Stimulated activated CD8-positive, alpha-beta memory T cell treated with anti-CD3 and anti-CD28 coated beads, Interleukin-7, amount 100 ng/mL, for 1 hour (primary cell): ENCODE data around the gene IFITM1.
"Not testable (repeated sequence)": the region's sequence is repeated elsewhere in the genome, so short reads cannot be mapped to it uniquely, and the experiment has no call there.

Experiments used
- DNase-seq, 2 donors: peaks; one replicate each; pipeline ENCODE4 v3.0.0-alpha.2; 2020; ENCODE audit warnings: low read depth in 2 of 2

Gene IFITM1

DNA sequence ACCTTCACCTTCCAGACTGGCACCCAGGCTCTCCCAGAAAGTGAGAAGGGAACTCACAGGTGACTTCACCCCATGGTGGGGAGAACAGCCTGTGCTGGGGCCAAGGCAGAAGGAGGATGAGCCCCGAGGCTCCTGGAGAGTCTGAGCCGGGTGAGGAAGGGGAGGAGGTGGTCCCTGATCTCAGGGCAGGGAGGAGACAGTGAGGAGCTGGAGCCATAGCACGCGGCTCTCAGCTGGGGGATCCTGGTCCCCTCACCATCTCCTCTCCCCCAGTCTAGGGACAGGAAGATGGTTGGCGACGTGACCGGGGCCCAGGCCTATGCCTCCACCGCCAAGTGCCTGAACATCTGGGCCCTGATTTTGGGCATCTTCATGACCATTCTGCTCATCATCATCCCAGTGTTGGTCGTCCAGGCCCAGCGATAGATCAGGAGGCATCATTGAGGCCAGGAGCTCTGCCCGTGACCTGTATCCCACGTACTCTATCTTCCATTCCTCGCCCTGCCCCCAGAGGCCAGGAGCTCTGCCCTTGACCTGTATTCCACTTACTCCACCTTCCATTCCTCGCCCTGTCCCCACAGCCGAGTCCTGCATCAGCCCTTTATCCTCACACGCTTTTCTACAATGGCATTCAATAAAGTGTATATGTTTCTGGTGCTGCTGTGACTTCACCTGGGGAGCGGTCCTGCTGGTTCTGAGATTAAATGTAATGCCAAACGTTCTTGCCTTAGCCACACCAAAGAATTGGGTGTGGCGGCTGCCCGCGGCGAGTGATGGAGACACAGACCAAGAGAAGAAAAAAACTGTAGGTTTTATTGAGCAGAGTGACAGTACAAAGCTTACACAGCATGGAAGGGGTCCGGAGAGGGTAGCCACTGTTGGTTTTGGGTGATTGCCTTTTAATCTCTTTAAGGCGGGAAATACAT, 4.8 kb upstream of the IFITM1 start:
- not testable (repeated sequence) for DNase-seq

DNA sequence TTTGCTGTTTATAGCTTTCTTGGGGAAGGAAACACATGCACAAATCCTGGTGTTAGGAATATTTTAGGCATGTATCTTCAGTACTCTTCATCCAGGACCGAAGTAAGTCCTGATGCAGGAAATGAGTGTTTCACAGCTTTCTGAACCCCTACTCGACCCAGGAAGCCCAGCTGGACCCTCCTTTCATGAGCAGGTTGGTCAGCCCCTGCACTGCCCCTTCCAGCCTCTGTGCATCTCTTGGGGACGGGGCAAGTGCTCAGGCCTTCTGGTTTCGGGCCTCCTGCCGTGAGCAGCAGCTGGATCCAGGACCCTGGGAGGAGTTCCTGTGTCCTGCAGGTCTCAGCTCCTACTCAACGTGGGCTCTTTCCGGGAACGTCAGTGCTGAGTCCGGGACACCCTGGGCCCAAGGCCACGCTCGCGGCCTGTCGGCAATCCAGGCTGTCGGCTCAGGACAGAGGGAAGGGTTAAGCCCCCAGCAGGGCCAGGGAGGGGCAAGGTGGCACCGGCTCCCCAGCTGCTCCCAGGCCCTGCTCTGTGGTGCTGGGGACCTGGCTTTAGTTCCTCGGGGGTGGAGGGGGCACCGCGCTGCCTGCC, 3.8 kb upstream of the IFITM1 start:
- not testable (repeated sequence) for DNase-seq

DNA sequence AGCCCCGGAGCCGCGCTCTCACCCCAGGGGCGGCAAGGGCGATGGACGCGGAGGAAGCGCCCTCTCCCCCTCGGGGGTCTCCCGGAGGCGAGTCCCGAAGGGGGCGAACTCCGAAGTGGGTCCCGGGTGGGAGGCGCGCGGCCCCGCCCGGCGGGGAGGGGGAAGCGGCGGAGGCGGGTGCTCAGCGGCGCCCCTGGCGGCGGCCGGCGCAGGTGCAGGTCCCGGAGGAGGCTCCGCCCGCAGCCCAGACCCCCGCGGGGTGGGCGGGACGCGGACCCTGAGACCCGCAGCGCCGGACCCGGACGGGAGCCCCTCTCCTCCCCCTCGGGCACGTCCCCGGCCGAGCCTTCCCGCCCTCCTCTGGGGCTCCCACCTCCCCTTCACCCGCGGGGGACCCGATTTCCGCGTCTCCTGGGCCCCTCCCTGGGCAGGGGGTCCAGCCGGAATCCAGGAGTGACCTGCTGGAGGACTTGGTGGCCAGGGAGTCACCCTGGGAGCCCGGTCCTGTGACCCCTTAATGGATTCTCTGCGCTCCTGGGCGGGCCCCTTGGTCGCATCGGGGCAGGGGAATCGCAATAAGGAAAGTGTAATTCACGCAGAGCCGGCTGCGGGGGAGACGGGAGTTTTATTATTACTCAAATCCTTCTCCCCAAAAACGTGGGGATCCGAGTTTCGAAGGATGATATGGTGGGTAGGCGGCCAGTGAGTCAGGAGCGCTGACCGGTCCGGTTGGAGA, 2.7 kb upstream of the IFITM1 start:
- not testable (repeated sequence) for DNase-seq

DNA sequence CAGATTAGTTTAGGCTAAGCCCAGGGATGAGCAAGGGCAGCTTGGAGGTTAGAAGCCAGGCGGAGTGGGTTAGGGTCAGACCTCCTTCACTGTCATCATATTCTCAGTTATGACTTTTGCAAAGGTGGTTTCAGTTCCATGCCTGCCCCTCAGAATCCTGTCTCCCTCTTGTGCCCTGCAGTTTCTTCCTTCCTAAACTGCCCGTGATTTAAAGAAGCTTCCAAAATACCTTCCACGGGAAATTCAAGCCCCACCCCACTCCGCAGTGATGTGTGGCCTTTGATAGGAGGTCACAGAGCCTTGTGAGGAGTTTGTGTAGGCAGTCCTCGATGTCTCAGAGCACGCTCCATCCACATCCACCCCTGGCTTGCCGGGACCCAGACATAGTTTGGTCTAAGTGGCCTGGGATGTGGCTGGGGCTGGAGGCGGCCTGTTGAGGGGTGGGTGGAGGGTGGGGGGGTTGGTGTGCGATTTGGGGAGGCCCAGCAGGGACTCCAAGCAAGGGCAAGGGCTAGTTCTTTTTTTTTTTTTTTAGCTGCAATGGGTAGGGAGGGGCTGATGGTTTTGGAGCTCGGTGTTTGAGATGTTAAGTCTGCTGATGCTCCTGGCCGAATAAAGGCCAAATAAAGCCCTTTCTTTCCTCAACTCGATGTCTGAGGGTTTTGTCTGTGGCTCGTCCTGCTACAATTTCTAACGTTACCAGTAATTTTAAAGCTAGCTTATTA, 1.6 kb upstream of the IFITM1 start:
- DNase-seq: no peak

DNA sequence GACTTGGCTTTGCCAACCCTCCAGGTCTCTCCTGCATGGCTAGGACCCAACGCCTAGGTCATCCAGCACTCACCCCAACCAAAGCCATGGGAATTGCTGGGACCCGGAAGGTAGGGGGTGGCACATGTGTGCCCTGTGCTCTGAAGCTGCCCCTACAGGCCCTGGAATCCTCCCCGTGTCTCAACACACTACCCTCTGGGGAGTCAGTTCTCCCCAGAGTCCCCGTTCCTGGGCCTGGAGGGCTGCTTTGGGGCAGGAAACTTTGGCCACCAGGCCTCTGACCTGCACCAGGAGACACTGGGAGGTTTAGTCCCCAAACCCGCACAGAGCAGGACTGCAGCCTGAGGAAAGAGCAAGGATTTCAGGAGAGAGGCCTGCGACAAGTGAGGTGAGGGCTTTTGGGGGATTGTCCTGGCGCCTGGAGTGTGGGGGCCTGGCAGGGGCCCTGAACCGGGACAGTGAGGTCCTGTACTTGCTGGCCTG, 495 bp upstream of the IFITM1 start:
- no peak for DNase-seq

DNA sequence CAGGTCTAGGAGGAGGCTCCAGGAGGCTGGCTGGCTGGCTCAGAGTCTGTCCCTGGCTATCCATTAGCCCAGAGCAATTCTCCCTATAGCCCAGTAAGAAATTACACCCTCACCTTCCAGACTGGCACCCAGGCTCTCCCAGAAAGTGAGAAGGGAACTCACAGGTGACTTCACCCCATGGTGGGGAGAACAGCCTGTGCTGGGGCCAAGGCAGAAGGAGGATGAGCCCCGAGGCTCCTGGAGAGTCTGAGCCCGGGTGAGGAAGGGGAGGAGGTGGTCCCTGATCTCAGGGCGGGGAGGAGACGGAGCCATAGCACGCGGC, 675 bp downstream of the IFITM1 start:
- not testable (repeated sequence) for DNase-seq

DNA sequence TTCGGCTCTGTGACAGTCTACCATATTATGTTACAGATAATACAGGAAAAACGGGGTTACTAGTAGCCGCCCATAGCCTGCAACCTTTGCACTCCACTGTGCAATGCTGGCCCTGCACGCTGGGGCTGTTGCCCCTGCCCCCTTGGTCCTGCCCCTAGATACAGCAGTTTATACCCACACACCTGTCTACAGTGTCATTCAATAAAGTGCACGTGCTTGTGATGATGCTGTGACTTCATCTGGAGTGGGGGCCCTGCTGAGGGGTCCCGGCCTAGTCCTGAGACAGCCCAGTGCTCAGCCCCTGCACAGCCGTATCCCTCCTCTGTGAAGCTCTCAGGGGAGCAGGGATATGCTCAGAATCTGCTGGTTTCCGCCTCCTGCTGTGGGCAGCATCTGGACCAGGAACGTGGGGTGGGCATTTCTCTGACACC, 1.2 kb downstream of the IFITM1 start:
- DNase-seq: no peak

DNA sequence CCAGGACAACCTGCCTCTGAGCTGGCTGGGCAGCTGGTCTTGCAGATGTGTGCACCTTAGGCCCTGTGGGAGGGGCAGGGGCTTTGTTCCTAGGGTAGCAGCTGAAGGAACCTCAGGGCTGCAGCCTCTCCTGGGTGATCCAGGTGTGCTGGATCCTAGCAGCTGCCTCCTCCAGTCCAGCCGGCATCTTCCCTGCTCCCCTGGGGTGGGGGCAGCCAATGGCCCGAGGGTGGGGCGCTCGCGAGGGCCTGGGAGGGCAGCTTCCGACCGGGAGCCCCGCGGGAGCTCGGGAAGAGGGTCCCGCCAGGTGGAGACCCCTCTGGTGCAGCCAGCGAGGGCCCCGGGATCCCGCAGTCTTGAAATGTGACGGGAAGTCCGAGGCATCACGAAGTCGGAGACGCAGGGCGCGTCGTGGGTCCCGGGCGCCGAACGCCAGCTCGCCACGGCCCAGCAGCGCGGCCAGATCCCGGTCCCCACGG, 1.7 kb downstream of the IFITM1 start:
- no peak for DNase-seq

DNA sequence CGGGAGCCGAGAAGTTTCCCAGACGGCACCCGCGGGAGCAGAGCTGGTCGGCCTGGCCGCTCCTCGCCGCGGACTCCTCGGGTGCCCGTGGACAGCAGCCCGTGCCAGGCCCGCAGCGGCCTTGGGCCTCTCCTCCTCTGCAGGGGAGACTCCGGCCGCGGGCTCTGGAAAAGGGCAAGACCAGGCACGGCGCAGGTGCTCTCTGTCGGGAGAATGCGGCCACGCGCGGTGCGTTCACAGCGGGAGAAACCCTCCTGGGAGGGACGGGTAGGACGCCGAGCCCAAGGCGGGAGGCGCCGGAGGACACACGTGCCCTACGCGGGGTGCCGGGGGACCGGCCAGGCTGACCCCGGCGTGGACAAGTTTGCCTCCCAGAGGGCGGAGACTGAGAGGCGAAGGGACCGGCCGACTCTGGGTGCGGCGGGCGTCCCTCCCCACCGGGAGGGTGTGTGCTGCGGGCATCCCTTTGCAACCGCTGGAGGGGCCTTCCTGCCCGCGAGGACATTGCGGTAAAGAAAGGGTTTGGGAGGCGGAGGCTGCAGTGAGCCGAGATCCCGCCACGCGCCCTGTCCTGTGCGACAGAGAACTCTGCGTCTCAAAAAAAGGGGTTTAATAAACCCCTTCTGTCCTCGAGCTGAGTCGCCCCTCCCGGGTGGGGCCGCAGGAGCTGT, 2.3 kb downstream of the IFITM1 start:
- no peak for DNase-seq

DNA sequence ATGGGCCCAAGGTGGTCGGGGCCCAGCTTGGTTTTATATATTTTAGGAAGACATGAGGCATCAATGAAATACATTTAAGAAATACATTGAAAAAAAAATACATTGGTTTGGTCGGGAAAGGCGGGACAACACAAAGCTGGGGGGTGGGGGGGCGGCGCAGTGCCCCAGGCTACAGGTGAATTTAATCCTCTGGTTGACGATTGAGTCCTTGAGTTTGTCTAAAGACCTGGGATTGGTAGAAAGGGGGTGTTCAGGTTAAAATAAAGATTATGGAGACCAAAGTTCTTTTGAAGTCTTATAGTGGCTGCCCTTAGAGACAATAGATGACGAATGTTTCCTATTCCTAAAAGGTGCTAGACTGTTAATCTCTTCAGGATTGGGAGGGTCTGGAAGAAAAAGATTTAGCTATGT, 3.1 kb downstream of the IFITM1 start:
- no peak for DNase-seq

DNA sequence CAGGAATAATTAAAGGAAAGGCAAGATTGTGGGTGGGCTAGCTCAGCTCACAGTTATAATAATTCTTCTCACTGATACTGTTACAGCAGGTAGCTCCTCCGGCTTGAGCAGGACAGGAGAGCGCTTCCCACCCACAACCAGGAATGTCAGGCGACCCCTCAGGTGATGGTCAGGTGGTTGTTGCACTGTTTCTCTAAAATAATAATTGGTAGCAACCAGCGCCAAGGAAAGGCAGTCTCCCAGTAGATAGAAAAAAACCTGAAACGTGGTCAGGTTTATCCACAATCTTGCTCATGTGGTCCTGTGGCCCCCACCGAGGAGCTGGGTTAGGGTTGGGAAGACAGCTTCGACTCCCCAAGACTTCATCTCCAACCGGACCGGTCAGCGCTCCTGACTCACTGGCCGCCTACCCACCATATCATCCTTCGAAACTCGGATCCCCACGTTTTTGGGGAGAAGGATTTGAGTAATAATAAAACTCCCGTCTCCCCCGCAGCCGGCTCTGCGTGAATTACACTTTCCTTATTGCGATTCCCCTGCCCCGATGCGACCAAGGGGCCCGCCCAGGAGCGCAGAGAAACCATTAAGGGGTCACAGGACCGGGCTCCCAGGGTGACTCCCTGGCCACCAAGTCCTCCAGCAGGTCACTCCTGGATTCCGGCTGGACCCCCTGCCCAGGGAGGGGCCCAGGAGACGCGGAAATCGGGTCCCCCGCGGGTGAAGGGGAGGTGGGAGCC, 4.0 kb downstream of the IFITM1 start:
- DNase-seq: not testable (repeated sequence)

DNA sequence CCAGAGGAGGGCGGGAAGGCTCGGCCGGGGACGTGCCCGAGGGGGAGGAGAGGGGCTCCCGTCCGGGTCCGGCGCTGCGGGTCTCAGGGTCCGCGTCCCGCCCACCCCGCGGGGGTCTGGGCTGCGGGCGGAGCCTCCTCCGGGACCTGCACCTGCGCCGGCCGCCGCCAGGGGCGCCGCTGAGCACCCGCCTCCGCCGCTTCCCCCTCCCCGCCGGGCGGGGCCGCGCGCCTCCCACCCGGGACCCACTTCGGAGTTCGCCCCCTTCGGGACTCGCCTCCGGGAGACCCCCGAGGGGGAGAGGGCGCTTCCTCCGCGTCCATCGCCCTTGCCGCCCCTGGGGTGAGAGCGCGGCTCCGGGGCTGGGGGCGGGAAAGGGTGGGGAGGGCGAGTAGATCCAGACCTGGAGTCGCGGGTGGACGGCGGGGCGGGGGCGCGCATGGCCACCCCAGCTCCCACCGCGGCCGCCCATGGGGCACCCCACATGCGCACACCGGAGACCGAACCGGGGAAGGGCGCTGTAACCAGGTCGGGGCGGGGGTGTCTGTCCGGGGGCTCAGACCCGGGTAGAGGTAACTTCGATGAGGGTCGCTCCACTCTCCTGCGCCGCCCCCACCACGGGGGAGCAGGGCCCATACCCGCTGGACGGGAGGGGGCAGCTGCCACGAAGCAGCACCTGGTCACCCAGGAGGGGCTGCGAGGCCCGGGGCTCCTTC, 4.7 kb downstream of the IFITM1 start:
- not testable (repeated sequence) for DNase-seq

DNA sequence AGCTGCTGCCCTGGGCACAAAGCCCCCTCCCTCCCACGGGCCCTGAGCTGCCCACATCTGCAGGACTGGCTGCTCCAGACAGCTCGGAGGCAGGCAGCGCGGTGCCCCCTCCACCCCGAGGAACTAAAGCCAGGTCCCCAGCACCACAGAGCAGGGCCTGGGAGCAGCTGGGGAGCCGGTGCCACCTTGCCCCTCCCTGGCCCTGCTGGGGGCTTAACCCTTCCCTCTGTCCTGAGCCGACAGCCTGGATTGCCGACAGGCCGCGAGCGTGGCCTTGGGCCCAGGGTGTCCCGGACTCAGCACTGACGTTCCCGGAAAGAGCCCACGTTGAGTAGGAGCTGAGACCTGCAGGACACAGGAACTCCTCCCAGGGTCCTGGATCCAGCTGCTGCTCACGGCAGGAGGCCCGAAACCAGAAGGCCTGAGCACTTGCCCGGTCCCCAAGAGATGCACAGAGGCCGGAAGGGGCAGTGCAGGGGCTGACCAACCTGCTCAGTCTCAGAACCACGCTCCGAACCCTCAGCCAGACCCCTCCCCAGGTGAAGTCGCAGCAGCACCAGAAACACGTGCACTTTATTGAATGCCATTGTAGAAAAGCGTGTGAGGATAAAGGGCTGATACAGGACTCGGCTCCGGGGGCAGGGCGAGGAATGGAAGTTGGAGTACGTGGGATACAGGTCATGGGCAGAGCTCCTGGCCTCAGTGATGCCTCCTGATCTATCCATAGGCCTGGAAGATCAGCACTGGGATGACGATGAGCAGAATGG, 5.5 kb downstream of the IFITM1 start:
- DNase-seq: not testable (repeated sequence)

DNA sequence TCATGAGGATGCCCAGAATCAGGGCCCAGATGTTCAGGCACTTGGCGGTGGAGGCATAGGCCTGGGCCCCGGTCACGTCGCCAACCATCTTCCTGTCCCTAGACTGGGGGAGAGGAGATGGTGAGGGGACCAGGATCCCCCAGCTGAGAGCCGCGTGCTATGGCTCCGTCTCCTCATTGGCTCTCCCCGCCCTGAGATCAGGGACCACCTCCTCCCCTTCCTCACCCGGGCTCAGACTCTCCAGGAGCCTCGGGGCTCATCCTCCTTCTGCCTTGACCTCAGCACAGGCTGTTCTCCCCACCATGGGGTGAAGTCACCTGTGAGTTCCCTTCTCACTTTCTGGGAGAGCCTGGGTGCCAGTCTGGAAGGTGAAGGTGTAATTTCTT, 6.0 kb downstream of the IFITM1 start:
- DNase-seq: not testable (repeated sequence)

DNA sequence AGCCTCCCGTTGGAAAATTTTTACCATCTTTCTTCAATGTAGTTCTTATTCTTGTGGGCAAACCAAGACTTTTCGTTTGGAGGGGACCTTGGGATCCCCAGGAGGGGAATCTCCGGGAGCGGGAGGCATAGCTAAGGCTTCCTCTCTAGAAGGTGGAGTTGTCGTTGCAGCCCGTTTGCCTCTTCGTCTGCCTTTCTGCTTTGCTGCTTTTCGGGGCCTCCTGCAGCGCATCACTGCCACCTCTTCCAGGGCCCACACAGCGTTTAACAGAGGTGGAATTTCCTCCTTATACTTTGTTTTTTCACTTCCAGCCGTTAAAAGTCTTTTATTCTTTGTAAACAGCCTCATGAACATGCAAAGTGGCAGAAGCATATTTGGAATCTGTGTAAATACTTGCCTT, 10.3 kb downstream of the IFITM1 start:
- no peak for DNase-seq

DNA sequence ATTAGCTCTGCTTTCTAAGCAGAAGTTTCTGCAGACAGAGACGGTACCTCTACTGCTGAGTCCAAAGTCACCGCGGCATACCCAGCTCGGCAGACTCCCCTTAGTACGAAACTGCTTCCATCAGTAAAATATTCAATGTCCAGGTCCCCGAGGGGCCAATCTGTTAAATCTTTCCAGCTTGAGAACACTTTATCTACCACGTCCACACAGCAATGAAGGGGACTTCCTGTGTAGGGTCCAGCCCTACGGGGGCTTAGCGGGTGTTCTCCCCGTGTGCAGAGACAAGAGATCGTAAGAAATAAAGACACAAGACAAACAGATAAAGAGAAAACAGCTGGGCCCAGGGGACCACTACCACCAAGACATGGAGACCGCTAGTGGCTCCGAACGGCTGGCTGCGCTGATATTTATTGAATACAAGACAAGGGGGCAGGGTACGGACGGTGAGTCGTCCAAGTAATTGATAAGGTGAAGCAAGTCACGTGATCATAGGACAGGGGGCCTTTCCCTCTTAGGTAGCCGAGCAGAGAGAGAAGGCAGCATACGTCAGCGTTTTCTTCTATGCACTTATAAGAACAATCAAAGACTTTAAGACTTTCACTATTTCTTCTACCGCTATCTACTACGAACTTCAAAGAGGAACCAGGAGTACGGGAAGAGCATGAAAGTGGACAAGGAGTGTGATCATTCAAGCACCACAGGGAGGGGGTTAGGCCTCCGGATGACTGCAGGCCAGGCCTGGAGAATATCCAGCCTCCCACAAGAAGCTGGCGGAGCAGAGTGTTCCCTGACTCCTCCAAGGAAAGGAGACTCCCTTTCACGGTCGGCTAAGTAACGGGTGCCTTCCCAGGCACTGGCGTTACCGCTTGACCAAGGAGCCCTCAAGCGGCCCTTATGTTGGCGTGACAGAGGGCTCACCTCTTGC, 11.0 kb downstream of the IFITM1 start:
- DNase-seq: not testable (repeated sequence)

DNA sequence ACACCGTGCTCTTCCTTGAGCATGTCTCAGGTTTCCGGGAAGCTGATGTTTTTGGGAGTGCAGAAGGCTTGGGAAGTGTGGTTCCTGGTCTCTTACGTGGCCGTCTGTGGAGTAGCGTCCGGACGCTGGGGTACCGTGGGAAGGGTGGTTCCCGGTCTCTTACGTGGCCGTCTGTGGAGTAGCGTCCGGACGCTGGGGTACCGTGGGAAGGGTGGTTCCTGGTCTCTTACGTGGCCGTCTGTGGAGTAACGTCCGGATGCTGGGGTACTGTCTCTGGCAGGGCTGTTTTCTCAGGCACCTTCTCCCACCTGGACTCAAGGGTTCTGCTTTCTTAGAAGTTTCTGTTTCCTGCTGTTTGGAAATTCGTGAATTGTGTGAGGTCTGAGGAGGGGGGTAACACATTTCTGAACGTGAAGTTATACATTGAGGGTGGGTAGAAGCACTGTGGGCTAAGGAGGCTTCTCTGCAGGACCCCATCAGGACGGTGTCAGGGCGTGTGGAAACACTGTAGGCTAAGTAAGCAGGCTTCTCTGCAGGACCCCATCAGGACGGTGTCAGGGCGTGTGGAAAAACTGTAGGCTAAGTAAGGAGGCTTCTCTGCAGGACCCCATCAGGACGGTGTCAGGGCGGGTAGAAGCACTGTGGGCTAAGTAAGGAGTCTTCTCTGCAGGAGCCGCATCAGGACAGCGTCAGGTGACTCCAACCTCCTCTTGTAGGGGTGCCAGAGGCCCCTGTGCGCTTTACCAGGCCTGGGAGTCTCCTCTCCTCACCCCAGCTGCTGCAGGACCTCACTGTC, 12.2 kb downstream of the IFITM1 start:
- DNase-seq: no peak
